ENCODE data around the gene AKAP4. TPM values are rescaled to one million over a fixed set of nuclear protein-coding genes. Genes with fewer than 3 reads are reported as not detected.

The AKAP4 gene, protein sequence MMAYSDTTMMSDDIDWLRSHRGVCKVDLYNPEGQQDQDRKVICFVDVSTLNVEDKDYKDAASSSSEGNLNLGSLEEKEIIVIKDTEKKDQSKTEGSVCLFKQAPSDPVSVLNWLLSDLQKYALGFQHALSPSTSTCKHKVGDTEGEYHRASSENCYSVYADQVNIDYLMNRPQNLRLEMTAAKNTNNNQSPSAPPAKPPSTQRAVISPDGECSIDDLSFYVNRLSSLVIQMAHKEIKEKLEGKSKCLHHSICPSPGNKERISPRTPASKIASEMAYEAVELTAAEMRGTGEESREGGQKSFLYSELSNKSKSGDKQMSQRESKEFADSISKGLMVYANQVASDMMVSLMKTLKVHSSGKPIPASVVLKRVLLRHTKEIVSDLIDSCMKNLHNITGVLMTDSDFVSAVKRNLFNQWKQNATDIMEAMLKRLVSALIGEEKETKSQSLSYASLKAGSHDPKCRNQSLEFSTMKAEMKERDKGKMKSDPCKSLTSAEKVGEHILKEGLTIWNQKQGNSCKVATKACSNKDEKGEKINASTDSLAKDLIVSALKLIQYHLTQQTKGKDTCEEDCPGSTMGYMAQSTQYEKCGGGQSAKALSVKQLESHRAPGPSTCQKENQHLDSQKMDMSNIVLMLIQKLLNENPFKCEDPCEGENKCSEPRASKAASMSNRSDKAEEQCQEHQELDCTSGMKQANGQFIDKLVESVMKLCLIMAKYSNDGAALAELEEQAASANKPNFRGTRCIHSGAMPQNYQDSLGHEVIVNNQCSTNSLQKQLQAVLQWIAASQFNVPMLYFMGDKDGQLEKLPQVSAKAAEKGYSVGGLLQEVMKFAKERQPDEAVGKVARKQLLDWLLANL
- total RNA-seq = not detected
- not detected for polyA plus RNA-seq (ENCODE audit: insufficient read length in 6 of 6)
- long read RNA-seq, donor 1 = 0 reads
- long read RNA-seq, donor 2 = 0 reads
- long read RNA-seq, donor 3 = 0 reads
- long read RNA-seq, donor 4 = 0 reads
- long read RNA-seq, donor 5 = 0 reads
- long read RNA-seq, donor 6 = 0 reads
- long read RNA-seq, donor 7 = 0 reads
- long read RNA-seq, donor 8 = 0 reads
- long read RNA-seq, donor 9 = 0 reads
- long read RNA-seq, donor 10 = 0 reads
- long read RNA-seq, donor 11 = 0 reads
- long read RNA-seq, donor 12 = 0 reads

DNA sequence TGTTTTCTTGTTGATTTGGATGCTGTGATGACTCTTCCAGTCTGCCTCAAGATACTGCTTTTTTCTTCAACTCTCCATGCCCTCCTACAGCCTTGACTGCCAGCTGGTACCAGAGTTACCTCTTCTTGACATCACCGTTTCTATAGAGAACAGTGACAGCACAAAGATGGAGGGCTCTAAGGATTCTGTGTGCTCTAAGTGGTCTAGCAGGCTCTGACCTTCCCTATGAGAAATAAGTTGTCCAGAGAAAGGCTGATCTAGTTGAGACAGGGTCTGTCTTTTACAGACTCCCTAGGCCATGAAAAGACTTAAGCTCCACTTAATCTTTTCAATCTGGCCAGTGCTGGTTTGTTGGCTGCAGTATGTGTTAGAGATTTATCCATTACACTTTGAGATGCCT is at the start of gene AKAP4:
AKAP4 (minus strand) TSS at position 101 of the 400 bp plus-strand sequence. CDS start 118 bp downstream, outside the sequence.
- Histone ChIP-seq H3K27me3 (no peaks in the 10 kb centered on the region), H3K36me3 (no peaks in the 10 kb centered on the region), H3K9me3 (no peaks in the 10 kb centered on the region), H3K4me3 (no peak within 1 kb of the TSS), H3K27ac (no peak within 1 kb of the TSS), H3K4me1 (no peaks in the 10 kb centered on the region)
- TF ChIP-seq, protein P1, sequence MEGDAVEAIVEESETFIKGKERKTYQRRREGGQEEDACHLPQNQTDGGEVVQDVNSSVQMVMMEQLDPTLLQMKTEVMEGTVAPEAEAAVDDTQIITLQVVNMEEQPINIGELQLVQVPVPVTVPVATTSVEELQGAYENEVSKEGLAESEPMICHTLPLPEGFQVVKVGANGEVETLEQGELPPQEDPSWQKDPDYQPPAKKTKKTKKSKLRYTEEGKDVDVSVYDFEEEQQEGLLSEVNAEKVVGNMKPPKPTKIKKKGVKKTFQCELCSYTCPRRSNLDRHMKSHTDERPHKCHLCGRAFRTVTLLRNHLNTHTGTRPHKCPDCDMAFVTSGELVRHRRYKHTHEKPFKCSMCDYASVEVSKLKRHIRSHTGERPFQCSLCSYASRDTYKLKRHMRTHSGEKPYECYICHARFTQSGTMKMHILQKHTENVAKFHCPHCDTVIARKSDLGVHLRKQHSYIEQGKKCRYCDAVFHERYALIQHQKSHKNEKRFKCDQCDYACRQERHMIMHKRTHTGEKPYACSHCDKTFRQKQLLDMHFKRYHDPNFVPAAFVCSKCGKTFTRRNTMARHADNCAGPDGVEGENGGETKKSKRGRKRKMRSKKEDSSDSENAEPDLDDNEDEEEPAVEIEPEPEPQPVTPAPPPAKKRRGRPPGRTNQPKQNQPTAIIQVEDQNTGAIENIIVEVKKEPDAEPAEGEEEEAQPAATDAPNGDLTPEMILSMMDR (IDR thresholded peaks at IDR 0.05) = no peak
- intact Hi-C loops (cut with DNase I) = no loop called here
- ATAC-seq = no peak
- DNase-seq = no peak

DNA sequence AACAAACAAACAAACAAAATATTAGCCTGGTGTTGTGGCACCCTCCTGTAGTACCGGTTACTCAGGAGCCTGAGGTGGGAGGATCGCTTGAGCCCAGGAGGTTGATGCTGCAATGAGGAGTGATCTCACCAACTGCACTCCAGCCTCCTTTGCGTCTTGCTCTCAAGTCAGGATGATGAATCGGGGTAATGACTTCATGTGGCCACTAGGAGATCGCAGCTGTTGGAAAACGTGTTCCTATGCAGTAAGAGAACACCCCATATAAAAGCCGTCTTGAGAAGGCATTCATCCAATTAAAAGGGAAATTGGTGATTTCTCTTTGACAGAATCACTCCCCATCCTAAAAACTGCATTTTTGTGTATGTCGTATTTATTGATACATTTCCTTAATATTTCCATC is 10.7 kb upstream of the AKAP4 start:
- H3K4me1 ChIP-seq = no peaks in the 10 kb centered on the region
- no peak for ATAC-seq
- H3K27ac ChIP-seq = no peak overlapping the region
- no peaks in the 10 kb centered on the region for H3K36me3 ChIP-seq
- H3K4me3 ChIP-seq = no peak overlapping the region
- no peaks in the 10 kb centered on the region for H3K27me3 ChIP-seq
- no peaks in the 10 kb centered on the region for H3K9me3 ChIP-seq
- TF ChIP-seq, protein P1 (IDR thresholded peaks at IDR 0.05) = peak; percentile 11 to 16
- no peak for DNase-seq
- intact Hi-C loops (cut with DNase I) = no loop called here

DNA sequence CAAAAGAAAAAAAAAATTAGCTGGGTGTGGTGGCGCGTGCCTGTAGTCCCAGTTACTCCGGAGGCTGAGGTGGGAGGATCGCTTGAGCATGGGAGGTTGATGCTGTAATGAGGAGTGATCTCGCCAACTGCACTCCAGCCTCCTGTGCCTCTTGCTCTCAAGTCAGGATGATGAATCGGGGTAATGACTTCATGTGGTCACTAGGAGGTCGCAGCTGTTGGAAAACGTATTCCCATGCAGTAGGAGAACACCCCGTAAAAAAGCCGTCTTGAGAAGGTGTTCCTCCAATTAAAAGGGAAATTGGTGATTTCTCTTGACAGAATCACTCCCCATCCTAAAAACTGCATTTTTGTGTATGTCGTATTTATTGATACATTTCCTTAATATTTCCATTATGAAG is 5.9 kb upstream of the AKAP4 start:
- H3K4me1 ChIP-seq = no peaks in the 10 kb centered on the region
- no peak for ATAC-seq
- no peaks in the 10 kb centered on the region for H3K9me3 ChIP-seq
- H3K4me3 ChIP-seq = no peak overlapping the region
- H3K27ac ChIP-seq = no peak overlapping the region
- TF ChIP-seq, protein P1 (IDR thresholded peaks at IDR 0.05) = no peak
- no peak for DNase-seq
- H3K36me3 ChIP-seq = no peaks in the 10 kb centered on the region
- no peaks in the 10 kb centered on the region for H3K27me3 ChIP-seq
- intact Hi-C loops (cut with DNase I) = no loop called here

DNA sequence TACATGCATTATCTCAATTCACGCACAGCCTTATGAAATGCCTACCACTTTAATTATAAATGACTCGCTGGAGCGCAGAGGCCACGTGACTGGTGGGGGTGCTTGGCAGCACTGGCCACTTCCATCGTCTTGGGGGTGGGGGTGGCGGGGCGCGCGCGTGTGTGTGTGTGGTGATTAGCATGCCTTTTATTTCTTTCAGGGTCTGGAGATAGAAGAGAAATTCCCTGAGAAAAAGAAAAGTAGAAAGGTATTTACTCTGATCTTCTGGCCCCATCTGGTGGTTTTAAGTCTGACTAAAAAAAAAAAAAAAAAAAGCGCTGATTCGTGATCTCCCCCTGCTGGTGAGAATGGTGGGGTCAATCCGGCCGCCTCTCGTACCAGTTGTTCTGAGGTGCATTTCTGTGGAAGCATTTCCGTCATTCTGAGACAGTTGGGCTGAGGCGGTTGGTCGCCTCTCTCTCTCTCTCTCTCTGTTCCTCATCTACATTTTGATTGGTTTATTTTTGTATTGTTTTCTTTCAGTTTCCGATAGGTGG is 3.6 kb upstream of the AKAP4 start, which contains the start of gene CCNB3:
CCNB3 (plus strand) TSS at position 402 of the 536 bp plus-strand sequence. CDS start 80,399 bp downstream, outside the sequence.
- Histone ChIP-seq H3K27me3 (no peaks in the 10 kb centered on the region), H3K27ac (peak within 1 kb of the TSS; percentile 23 to 51), H3K36me3 (no peaks in the 10 kb centered on the region), H3K9me3 (no peaks in the 10 kb centered on the region), H3K4me1 (no peaks in the 10 kb centered on the region), H3K4me3 (peak within 1 kb of the TSS in 1 of 2 donors; percentile 16)
- ATAC-seq (peak; percentile 95), DNase-seq (peak; percentile 49 to 82 (median 60))
- TF ChIP-seq, protein P1 (IDR thresholded peaks at IDR 0.05) = peak; percentile 43 to 54
- intact Hi-C loops (cut with DNase I) = no loop called here

All from left lung (tissue), 14 donors.